GM19372 (cell line): Measurements from ENCODE around the gene HEMK1.

Experiments
- ATAC-seq: cut with Tn5 transposase; IDR thresholded peaks from one replicate; pipeline ENCODE4 v1.9.1; 2021; ENCODE audit warnings: mild to moderate bottlenecking, low read depth, moderate library complexity; ENCODE audit not compliant: unreplicated experiment

The HEMK1 gene

GRCh38 chr3:50599115-50599715 is 29.9 kb downstream of the HEMK1 start:
- ATAC-seq: no peak

- no peak for ATAC-seq
These were observed 30.4 kb downstream of the HEMK1 start for GRCh38 chr3:50599716-50600118.

GRCh38 chr3:50600141-50600753 is 30.9 kb downstream of the HEMK1 start:
- no peak for ATAC-seq

GRCh38 chr3:50600841-50601591 is 31.7 kb downstream of the HEMK1 start:
- ATAC-seq: peak; percentile 60

DNA sequence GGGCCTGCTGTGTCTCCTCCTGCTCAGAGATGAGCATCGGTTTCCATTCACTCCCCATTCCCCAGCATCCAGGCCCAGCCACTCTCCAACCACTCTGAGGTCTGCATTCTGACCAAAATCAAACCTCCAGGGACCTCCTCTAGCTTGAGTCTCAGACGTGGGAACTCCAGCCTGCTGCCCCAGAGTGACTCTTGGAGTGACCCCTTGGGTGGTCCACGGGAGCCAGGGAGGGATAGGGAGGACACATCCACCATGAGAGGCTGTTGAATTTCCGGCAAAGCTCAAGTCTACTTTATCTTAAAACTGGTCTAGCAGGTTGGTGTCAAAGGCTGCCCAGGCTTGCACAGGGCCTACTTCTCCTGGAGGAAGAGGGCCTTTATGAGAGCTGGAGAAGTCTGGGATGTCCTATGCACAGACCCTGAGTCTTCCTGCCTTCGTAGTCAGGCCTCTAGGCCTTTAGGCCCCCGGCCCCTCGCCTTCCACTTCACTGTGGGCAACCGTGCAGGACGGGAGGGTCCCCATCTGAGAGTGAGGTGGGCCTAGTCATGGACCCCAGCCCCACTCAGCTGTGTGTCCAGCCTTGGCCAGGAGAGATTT is 33.4 kb downstream of the HEMK1 start:
- no peak for ATAC-seq

DNA sequence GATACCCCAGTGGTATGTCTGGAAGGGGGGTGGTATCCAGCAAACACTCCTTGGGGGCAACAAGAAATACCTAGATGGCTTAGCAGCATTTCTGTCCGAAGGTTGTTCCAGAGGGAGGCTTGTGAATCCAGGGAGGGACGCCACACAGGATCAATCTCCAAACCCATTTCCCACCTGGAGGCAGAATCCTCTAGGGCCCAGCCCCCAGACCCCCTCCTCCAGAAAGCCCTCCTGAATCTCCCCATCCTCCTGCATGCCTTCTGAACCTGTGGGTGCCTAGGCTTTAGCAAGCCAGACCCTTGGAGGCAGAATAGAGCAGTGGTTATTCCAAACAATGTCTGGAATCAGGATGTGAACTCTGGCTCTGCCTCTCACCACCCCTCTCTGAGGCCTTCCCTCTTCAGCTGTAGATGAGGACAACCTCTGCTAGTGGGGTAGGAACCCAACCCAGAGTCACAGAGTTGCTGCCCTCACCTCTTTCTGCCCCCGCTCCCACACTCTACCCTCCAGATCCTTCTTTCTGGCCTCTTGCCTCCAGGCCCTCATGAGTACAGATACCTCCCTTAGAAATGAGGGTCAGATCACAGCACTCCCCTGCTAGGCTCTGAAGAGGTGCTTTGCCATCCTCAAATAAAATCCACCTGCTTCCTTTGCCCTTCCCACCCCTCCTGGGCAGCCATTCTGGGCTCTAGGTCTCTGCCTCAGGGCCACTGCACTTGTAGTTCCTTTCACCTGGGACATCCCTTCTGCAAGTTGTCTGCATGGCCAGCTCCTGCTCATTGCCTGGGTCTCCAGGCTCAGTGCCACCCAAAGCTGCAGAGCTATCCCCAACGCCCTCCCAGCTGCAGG is 34.2 kb downstream of the HEMK1 start:
- no peak for ATAC-seq

DNA sequence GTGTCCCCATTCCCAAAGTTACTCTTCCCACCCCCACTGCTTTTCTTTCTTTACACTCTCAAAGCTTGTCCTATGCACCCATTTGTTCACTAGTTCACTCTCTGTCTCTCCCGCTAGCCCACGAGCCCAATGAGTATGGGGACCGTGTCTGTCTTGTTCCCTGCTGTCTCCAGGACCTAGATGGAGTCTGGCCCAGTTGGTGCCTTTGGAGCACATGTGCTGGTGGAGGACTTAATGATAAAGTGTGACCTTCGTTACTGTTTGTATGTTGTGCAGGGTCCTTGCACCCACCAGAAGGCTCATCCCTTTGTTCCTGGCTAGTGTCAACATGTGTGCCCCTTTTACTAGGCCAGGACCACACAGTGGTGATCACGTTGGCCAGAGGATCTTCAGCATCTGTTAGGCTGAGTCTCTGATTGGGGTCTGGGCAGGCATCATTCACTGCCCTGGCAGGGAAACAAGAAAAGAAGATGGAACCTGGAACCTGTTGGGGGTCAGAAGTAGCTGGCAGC is 34.8 kb downstream of the HEMK1 start:
- no peak for ATAC-seq

- ATAC-seq: no peak
These were observed 35.6 kb downstream of the HEMK1 start for GRCh38 chr3:50604628-50605588.

- ATAC-seq: no peak
These were observed 36.6 kb downstream of the HEMK1 start for GRCh38 chr3:50605901-50606326.

DNA sequence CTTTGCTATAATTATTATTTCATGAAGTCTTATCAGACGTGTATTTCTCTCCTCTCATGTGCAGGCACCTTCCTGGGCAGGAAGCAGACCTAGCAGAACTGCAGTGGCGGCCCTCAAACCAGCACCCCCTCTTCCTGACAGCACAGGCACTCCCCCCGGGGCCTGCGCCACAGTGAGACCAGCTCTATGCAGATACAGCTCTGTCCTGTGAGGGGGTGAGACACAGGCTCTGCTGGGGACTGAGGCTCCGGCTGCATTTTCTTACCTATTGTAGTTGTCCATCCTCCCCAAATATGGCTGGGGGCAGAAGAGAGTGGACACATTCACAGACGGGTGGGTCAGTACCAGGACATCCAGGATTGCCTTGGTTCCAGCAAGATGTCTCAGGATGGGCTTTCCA is 37.3 kb downstream of the HEMK1 start:
- no peak for ATAC-seq

GRCh38 chr3:50607271-50608091 is 38.2 kb downstream of the HEMK1 start:
- ATAC-seq: no peak

DNA sequence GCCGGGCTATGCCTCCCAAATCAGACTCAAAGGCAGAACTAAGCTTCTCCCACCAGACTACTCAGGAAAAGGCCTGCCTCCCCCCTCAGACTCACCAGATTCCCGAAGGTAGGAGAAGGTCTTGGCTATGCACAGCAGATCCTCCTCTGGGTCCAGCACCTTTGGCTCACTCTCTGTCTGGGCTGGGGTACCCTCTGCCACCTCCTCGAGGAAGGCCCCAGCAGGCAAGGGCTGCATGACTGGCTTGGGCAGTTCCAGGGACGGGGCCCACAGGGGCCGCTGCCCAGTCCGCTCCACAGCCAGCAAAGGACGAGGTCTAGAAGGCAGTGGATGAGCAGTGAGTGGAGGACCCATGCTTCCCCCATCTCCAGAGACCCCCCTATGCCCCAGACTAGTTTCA is 39.0 kb downstream of the HEMK1 start:
- no peak for ATAC-seq

DNA sequence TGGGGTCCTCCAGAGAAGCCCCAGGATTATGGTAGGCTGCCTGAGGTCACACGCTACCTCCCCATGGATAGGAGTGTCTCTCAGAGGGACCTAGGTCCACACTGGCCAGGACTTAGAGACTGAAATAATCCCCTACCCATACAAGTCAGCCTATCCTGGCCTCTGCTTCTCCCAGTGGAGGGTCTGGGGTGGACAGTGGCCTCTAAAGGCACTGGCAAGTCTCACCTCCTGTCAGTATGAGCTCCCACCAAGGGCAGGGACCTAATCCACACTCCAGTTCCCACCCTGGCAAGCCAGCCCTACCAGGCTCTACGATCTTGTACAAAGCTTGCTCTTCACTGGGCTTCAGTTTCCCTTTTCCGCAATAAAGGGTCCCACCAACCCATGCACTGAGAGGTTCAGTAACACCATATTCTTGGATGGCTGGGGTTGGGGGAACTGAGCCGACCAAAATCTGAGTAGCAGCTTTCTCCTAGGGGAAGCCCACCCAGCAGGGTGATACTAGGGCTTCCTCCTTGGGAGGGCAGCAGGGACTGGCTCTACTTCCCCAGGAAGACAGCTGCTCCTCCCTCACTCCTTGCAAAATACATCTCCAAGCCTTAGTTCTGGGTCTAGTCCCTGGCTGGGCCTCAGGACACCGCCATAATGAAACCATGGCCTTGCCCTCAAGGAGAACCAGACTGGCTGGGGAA is 39.9 kb downstream of the HEMK1 start:
- no peak for ATAC-seq

DNA sequence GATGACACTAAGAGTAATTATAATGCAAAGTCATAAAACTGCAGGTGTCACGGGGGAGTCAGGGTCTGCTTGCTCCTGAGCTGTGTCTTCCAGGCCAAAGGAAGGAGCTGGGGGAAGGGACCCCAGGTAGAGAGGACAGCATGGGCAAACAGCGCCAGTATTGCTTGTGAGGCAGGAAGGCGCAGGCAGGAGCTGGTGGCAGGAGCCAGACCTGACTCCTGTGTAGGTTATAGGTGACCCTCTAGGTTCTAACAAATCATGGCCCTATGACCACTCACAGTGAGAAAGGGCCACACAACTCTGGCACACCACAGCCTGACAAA is 40.4 kb downstream of the HEMK1 start:
- ATAC-seq: no peak

GRCh38 chr3:50610181-50610971 is 41.1 kb downstream of the HEMK1 start:
- no peak for ATAC-seq

GRCh38 chr3:50610992-50611463 is 41.7 kb downstream of the HEMK1 start:
- ATAC-seq: no peak
